SK-N-SH (cell line): ENCODE measurements around the gene NOD1.

Experiments
- CHD2 ChIP-seq: fragments of 150-350 bp; IDR thresholded peaks from 2 replicates; pipeline ENCODE4 v1.6.1; 2018; ENCODE audit warnings: low read length; ENCODE audit not compliant: partially characterized antibody
- CTCF ChIP-seq: fragments of 200-600 bp; sonication (generic); IDR thresholded peaks from 2 replicates; pipeline ENCODE4 v1.6.1; 2017; ENCODE audit warnings: antibody characterized with exemption, mild to moderate bottlenecking, moderate library complexity
- ELF1 ChIP-seq: IDR thresholded peaks from 2 replicates; pipeline ENCODE4 v1.4.0; 2012
- EP300 ChIP-seq, 2 experiments: IDR thresholded peaks; 2 replicates each; pipeline versions ENCODE4 v1.4.0 to v1.6.1; 2012; ENCODE audit warnings: borderline replicate concordance in 1 of 2, low read depth in 1 of 2, low read length in 1 of 2
- FOSL2 ChIP-seq: IDR thresholded peaks from 2 replicates; pipeline ENCODE4 v1.4.0; 2012; ENCODE audit warnings: low read depth, mild to moderate bottlenecking, moderate library complexity, borderline replicate concordance
- FOXM1 ChIP-seq: IDR thresholded peaks from 2 replicates; pipeline ENCODE4 v1.4.0; 2012; ENCODE audit warnings: low read depth, mild to moderate bottlenecking
- GABPA ChIP-seq: IDR thresholded peaks from 2 replicates; pipeline ENCODE4 v1.4.0; 2012; ENCODE audit warnings: low read depth, mild to moderate bottlenecking
- NFIC ChIP-seq: IDR thresholded peaks from 2 replicates; pipeline ENCODE4 v1.4.0; 2012; ENCODE audit warnings: borderline replicate concordance
- POLR2AphosphoS5 ChIP-seq: IDR thresholded peaks from 2 replicates; pipeline ENCODE4 v1.6.1; 2012; ENCODE audit warnings: low read depth, low read length
- RAD21 ChIP-seq: IDR thresholded peaks from 2 replicates; pipeline ENCODE4 v1.6.1; 2012; ENCODE audit warnings: mild to moderate bottlenecking, low read length
- RCOR1 ChIP-seq: fragments of 150-350 bp; IDR thresholded peaks from 2 replicates; pipeline ENCODE4 v1.6.1; 2017; ENCODE audit warnings: antibody characterized with exemption, low read length
- REST ChIP-seq: IDR thresholded peaks from 2 replicates; pipeline ENCODE4 v1.6.1; 2012; ENCODE audit warnings: mild to moderate bottlenecking, low read depth, low read length, moderate library complexity
- TCF12 ChIP-seq: IDR thresholded peaks from 2 replicates; pipeline ENCODE4 v1.4.0; 2012
- TF ChIP-seq, protein P1 (sequence below): IDR thresholded peaks from 2 replicates; pipeline ENCODE4 v1.4.0; 2012; ENCODE audit warnings: low read depth

GRCh38 chr7:30446266-30446665 is 32.3 kb downstream of the NOD1 start:
- TF ChIP-seq CTCF = no peak
- no peak for TF ChIP-seq TCF12
- no peak for TF ChIP-seq GABPA
- TF ChIP-seq, protein P1, sequence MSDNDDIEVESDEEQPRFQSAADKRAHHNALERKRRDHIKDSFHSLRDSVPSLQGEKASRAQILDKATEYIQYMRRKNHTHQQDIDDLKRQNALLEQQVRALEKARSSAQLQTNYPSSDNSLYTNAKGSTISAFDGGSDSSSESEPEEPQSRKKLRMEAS = no peak
- TF ChIP-seq POLR2AphosphoS5 = no peak
- TF ChIP-seq ELF1 = no peak
- TF ChIP-seq RAD21 = no peak
- no peak for TF ChIP-seq FOSL2
- no peak for TF ChIP-seq NFIC
- no peak for TF ChIP-seq REST
- no peak for TF ChIP-seq CHD2
- no peak for TF ChIP-seq EP300 (IDR thresholded peaks at IDR 0.05; ENCODE audit: borderline replicate concordance in 1 of 2, low read depth in 1 of 2, low read length in 1 of 2)
- no peak for TF ChIP-seq RCOR1
- no peak for TF ChIP-seq FOXM1
